GM10266 (cell line): Measurements from ENCODE around the gene ANKLE2.
"Not testable (repeated sequence)": the region's sequence is repeated elsewhere in the genome, so short reads cannot be mapped to it uniquely, and the experiment has no call there.

ENCODE experiments used
- DNase-seq: peaks from one replicate; pipeline ENCODE4 v3.0.0; 2012; ENCODE audit errors: extremely low spot score
- CTCF ChIP-seq: IDR thresholded peaks from 2 replicates; pipeline ENCODE4 v1.5.1; 2012; ENCODE audit warnings: mild to moderate bottlenecking, low read depth; ENCODE audit not compliant: control insufficient read depth, insufficient read depth; ENCODE audit errors: missing control alignments

The ANKLE2 gene

GRCh38 chr12:132803125-132803524 lies 41.5 kb upstream of the ANKLE2 start:
- TF ChIP-seq CTCF: no peak
- DNase-seq: no peak

- TF ChIP-seq CTCF: no peak
- DNase-seq: no peak
Measured at GRCh38 chr12:132801741-132802140, 40.1 kb upstream of the ANKLE2 start.

- no peak for TF ChIP-seq CTCF
- no peak for DNase-seq
Measured at GRCh38 chr12:132798836-132799235, 37.2 kb upstream of the ANKLE2 start.

- TF ChIP-seq CTCF: no peak
Measured at GRCh38 chr12:132797820-132798570, 36.4 kb upstream of the ANKLE2 start.

GRCh38 chr12:132795847-132796246 lies 34.2 kb upstream of the ANKLE2 start:
- no peak for TF ChIP-seq CTCF
- no peak for DNase-seq

More at GRCh38 chr12:132797820-132798570, 36.4 kb upstream of the ANKLE2 start:
- DNase-seq: no peak

GRCh38 chr12:132791940-132792339 lies 30.3 kb upstream of the ANKLE2 start:
- DNase-seq: not testable (repeated sequence)

- no peak for TF ChIP-seq CTCF
- no peak for DNase-seq
Measured at GRCh38 chr12:132789099-132789471, 27.5 kb upstream of the ANKLE2 start.
